Lung (tissue), 12 donors: ENCODE data around the gene PROB1. TPM values are rescaled to one million over a fixed set of nuclear protein-coding genes. Genes with fewer than 3 reads are reported as not detected.

Experiments used
- ATAC-seq: fragments of 200-7000 bp; cut with Tn5 transposase; one replicate; pipeline ENCODE4 v1.9.1; 2020; ENCODE audit warnings: moderate number of reproducible peaks; ENCODE audit not compliant: insufficient read depth, low FRiP score
- DNase-seq, 3 donors: peaks; one replicate each; pipeline ENCODE4 v3.0.0-alpha.2; 2013 to 2017
- H3K27ac ChIP-seq, 2 donors: one replicate each; pipeline ENCODE4 v1.5.1; 2013; ENCODE audit warnings: mild to moderate bottlenecking in 2 of 2, moderate library complexity in 2 of 2, control low read depth in 1 of 2, inconsistent platforms in 1 of 2, low read depth in 1 of 2, low read length in 1 of 2
- H3K27me3 ChIP-seq, 3 donors: one replicate each; pipeline ENCODE4 v1.5.1; 2013; ENCODE audit warnings: low read length in 2 of 3; ENCODE audit not compliant: control insufficient read depth in 3 of 3, insufficient read depth in 3 of 3
- H3K36me3 ChIP-seq, 4 donors: one replicate each; pipeline ENCODE4 v1.5.1; 2013; ENCODE audit warnings: low read length in 4 of 4, mild to moderate bottlenecking in 1 of 4, moderate library complexity in 1 of 4; ENCODE audit not compliant: control insufficient read depth in 4 of 4, insufficient read depth in 4 of 4
- H3K4me1 ChIP-seq, 5 donors: one replicate each; pipeline ENCODE4 v1.5.1; 2013; ENCODE audit warnings: low read length in 5 of 5, mild to moderate bottlenecking in 2 of 5, moderate library complexity in 1 of 5; ENCODE audit not compliant: control insufficient read depth in 5 of 5, insufficient read depth in 5 of 5
- H3K4me3 ChIP-seq: one replicate; pipeline ENCODE4 v1.5.1; 2013; ENCODE audit warnings: mild to moderate bottlenecking, control low read depth, moderate library complexity
- H3K9ac ChIP-seq, 2 donors: one replicate each; pipeline ENCODE4 v1.5.1; 2013; ENCODE audit warnings: low read length in 2 of 2, control low read depth in 1 of 2; ENCODE audit not compliant: insufficient read depth in 1 of 2
- H3K9me3 ChIP-seq, 4 donors: one replicate each; pipeline ENCODE4 v1.5.1; 2013; ENCODE audit warnings: low read length in 3 of 4, mild to moderate bottlenecking in 1 of 4, moderate library complexity in 1 of 4; ENCODE audit not compliant: control insufficient read depth in 4 of 4, insufficient read depth in 3 of 4
- WGBS, 2 donors: extraction: QIAGEN DNeasy Blood & Tissue Kit; methylation state at CpG; one replicate each; pipeline ENCODE4 v1.1.7; 2013; 5-methylcytosine and 5-hydroxymethylcytosine counted together
- polyA plus RNA-seq, 2 donors: library from polyadenylated mRNA; stranded (reverse); fragments of 200-250 nt; gene quantifications; one replicate each; pipeline ENCODE4 v1.2.1, GENCODE V29; 2013
- total RNA-seq, 2 donors: library from RNA; depleted of rRNA in 1 of 2; stranded (reverse); fragments of >200 nt in 1 of 2; gene quantifications; one replicate each; pipeline ENCODE4 v1.2.1, GENCODE V29; 2014 to 2021
- TF ChIP-seq, protein P1 (sequence below): IDR thresholded peaks from 2 replicates; pipeline ENCODE4 v1.5.1; 2012; ENCODE audit warnings: mild to moderate bottlenecking; ENCODE audit errors: control extremely low read depth, extremely low read depth
- donor health status: control.
- donor health status: control.
- donor health status: Bipolar disorder and iron deficiency.
- donor health status: healthy.
- donor health status: DM: yes; HTN: yes; CAD: no.

PROB1 gene
- total and polyA plus RNA-seq, 4 donors = 0.33 to 2.2 (median 0.72) TPM

DNA sequence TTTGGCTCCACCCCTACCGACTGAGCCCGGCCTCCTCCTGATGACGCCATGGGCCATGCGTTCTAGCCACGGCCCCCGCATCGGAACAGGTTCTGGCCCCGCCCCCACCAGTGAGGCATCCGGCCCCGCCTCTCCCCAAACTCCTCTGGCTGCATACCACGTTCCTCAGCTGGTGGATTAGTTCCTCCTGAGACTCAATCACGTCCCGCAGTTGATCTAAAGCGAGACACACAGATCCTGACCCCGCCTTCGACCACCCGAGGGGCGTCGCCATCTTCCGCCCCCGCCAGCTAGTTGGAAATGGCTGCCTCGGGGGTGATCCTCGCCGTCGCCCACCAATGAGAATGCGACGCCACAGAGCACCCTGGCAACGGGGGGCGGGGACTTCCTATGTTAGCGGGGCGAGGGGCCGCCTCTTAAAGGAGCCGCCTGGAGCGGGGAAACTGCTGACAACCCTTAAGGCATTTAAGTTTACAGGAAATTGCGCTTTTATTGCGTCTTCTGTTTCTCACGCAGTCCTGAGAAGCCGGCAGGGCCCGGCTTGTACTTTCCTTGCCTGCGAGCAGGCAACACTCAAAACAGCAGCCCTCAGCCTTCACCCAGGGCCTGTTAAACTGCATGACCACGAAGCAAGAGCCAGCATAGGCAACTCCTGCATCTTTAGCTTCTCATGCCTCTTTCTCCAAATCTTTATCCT, 9.0 kb upstream of the PROB1 start, which contains the start of gene SPATA24:
SPATA24 (minus strand) TSS at position 303 of the 697 bp plus-strand sequence; CDS start at position 274, 29 bp downstream.
- DNase-seq (peak; percentile 99), ATAC-seq (peak; percentile 94)
- no peaks in the 10 kb centered on the region for H3K27me3 ChIP-seq
- peak within 1 kb of the TSS; percentile 34 to 82 for H3K9ac ChIP-seq
- no peaks in the 10 kb centered on the region for H3K9me3 ChIP-seq
- H3K27ac ChIP-seq = peak within 1 kb of the TSS; percentile 84 to 91
- peaks cover 0 to 12% (median 6%) of the 10 kb centered on the region in 5 donors for H3K4me1 ChIP-seq
- H3K4me3 ChIP-seq = peak within 1 kb of the TSS; percentile 41
- TF ChIP-seq, protein P1, sequence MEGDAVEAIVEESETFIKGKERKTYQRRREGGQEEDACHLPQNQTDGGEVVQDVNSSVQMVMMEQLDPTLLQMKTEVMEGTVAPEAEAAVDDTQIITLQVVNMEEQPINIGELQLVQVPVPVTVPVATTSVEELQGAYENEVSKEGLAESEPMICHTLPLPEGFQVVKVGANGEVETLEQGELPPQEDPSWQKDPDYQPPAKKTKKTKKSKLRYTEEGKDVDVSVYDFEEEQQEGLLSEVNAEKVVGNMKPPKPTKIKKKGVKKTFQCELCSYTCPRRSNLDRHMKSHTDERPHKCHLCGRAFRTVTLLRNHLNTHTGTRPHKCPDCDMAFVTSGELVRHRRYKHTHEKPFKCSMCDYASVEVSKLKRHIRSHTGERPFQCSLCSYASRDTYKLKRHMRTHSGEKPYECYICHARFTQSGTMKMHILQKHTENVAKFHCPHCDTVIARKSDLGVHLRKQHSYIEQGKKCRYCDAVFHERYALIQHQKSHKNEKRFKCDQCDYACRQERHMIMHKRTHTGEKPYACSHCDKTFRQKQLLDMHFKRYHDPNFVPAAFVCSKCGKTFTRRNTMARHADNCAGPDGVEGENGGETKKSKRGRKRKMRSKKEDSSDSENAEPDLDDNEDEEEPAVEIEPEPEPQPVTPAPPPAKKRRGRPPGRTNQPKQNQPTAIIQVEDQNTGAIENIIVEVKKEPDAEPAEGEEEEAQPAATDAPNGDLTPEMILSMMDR = peak; percentile 3
- WGBS, 2 donors = 0 to 1% methylated on average over 41 of the region's 41 CpGs
- no peaks in the 10 kb centered on the region for H3K36me3 ChIP-seq

DNA sequence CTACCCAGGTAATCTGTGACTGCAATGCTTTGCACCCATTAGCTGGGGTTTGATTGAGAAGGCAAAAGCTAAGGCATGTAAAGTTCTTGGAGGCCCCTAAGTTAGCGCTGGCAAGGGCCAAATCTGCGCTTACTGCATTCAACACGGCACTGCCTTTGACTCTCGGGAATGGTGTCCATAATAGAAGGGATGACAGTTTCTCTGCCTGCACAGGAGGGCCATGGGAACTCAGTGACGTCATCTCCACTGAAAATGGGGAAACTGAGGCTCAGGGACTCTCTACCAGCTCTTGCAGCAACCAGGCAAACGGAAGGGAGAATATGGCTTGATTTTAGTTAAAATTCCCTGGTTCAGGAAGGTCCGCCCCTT, 8.5 kb upstream of the PROB1 start:
- Histone ChIP-seq H3K4me1 (peaks cover 0 to 12% (median 6%) of the 10 kb centered on the region in 5 donors), H3K27ac (peak overlapping the region; percentile 84 to 89), H3K27me3 (no peaks in the 10 kb centered on the region), H3K9me3 (no peaks in the 10 kb centered on the region), H3K9ac (peak overlapping the region in 1 of 2 donors; percentile 76), H3K4me3 (peak overlapping the region; percentile 41), H3K36me3 (no peaks in the 10 kb centered on the region)
- ATAC-seq (no peak), DNase-seq (no peak)
- WGBS, 2 donors = 21% methylated on average over 7 of the region's 7 CpGs
- TF ChIP-seq, protein P1 = no peak

DNA sequence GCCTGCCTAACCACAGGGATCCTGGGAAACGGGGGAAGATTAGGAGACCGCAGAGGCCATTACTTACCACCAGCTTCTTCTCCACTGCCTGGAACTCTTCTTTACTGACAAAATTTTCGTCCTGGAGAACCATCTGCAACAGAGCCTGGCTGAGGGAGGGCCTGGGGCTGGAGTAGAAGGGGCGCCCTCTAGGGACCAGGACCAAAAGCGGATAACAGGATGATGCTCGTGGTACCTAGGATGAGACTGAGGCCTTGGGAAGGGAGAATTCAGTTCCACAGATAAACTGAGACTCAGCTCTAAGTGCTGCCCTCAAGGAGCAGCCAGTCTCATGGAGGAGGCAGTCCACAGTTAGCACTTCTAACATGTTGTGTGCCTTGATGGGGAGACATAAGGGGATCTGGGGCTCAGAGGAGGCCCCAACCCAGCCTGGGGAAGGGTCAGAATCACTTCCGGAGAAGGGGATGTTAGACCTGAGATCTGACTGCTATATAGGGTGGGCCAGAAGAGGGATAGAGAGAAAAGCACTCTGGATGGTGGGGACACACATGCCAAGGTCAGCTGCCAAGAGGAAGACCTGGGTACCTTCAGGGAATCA, 7.8 kb upstream of the PROB1 start:
- Histone ChIP-seq H3K4me1 (peaks cover 0 to 12% (median 6%) of the 10 kb centered on the region in 5 donors), H3K9ac (no peak overlapping the region), H3K36me3 (no peaks in the 10 kb centered on the region), H3K27ac (peak overlapping the region in 1 of 2 donors; percentile 84), H3K9me3 (no peaks in the 10 kb centered on the region), H3K4me3 (no peak overlapping the region), H3K27me3 (no peaks in the 10 kb centered on the region)
- 65 to 75% methylated on average over 7 of the region's 7 CpGs for WGBS, 2 donors
- ATAC-seq (no peak), DNase-seq (no peak)
- TF ChIP-seq, protein P1 = no peak
